Small intestine (tissue), 16 donors: Measurements from ENCODE around the gene SLC18B1. TPM values are rescaled to one million over a fixed set of nuclear protein-coding genes. Genes with fewer than 3 reads are reported as not detected.

Source experiments
- DNase-seq, 2 donors: peaks; one replicate each; pipeline versions ENCODE4 v3.0.0 to v3.0.0-alpha.2; 2013
- FAIRE-seq: peaks from 2 replicates; lab custom pipeline; 2012; peaks lifted over from hg19 to GRCh38; lab: Jason Lieb, UNC
- H3K27ac ChIP-seq, 3 donors: one replicate each; pipeline ENCODE4 v1.5.1; 2013; ENCODE audit warnings: low read length in 2 of 3, mild to moderate bottlenecking in 2 of 3, control low read depth in 1 of 3, inconsistent platforms in 1 of 3, low read depth in 1 of 3, moderate library complexity in 1 of 3
- H3K27me3 ChIP-seq, 3 donors: one replicate each; pipeline ENCODE4 v1.6.1; 2013; ENCODE audit warnings: low read length in 3 of 3, inconsistent platforms in 1 of 3; ENCODE audit not compliant: control insufficient read depth in 3 of 3, insufficient read depth in 3 of 3
- H3K36me3 ChIP-seq, 3 donors: one replicate each; pipeline ENCODE4 v1.6.1; 2013; ENCODE audit warnings: low read length in 3 of 3, inconsistent platforms in 1 of 3, low read depth in 1 of 3, mild to moderate bottlenecking in 1 of 3, moderate library complexity in 1 of 3; ENCODE audit not compliant: control insufficient read depth in 3 of 3, insufficient read depth in 2 of 3
- H3K4me1 ChIP-seq, 3 donors: one replicate each; pipeline ENCODE4 v1.6.1; 2013; ENCODE audit warnings: low read length in 2 of 3, inconsistent platforms in 1 of 3, low read depth in 1 of 3, mild to moderate bottlenecking in 1 of 3, moderate library complexity in 1 of 3; ENCODE audit not compliant: control insufficient read depth in 3 of 3, insufficient read depth in 2 of 3
- H3K4me3 ChIP-seq, 3 donors: one replicate each; pipeline ENCODE4 v1.5.1; 2013; ENCODE audit warnings: low read length in 3 of 3, control low read depth in 1 of 3, inconsistent platforms in 1 of 3, low read depth in 1 of 3, mild to moderate bottlenecking in 1 of 3, moderate library complexity in 1 of 3
- H3K9me3 ChIP-seq, 2 donors: one replicate each; pipeline ENCODE4 v1.6.1; 2013; ENCODE audit warnings: low read depth in 1 of 2, low read length in 1 of 2; ENCODE audit not compliant: control insufficient read depth in 2 of 2, insufficient read depth in 1 of 2
- WGBS, 3 donors: extraction: QIAGEN DNeasy Blood & Tissue Kit; methylation state at CpG; one replicate each; pipeline ENCODE4 v1.1.7; 2013; 5-methylcytosine and 5-hydroxymethylcytosine counted together
- long read RNA-seq, 10 donors: transcript quantifications; one replicate each; lab custom pipeline, GENCODE V29; 2026
- polyA plus RNA-seq, 4 donors: library from polyadenylated mRNA; stranded (reverse) in 3 of 4; unstranded in 1 of 4; fragments of 200-250 nt in 3 of 4; fragments of 120-200 nt in 1 of 4; gene quantifications; one replicate each; pipeline versions ENCODE4 v1.2.1 to v1.2.3, GENCODE V29; 2013
- donor health status: healthy with polysubstance abuse.
- donor health status: control.
- donor health status: control.
- donor health status: Bipolar disorder and iron deficiency.
- donor health status: healthy.

Gene SLC18B1
- polyA plus RNA-seq, result 10 to 100 TPM in 3 of 4 donors, 1 to 10 TPM in 1; 6.2 to 23.0 (median 15.0) TPM
- long read RNA-seq, donor 1, transcript SLC18B1-201 (14 exons, 2,368 nt), result major isoform, 8 of 10,653 reads
- long read RNA-seq, donor 1, partial matches to known transcripts, result 1,799 of 10,653 reads
- long read RNA-seq, donor 1, other reads (novel, unspliced or antisense), result 8,846 of 10,653 reads
- long read RNA-seq, donor 2, partial matches to known transcripts, result 0 of 3 reads
- long read RNA-seq, donor 2, other reads (novel, unspliced or antisense), result 0 of 3 reads
- long read RNA-seq, donor 3, partial matches to known transcripts, result 19 of 19 reads
- long read RNA-seq, donor 3, other reads (novel, unspliced or antisense), result 0 of 19 reads
- long read RNA-seq, donor 4, result 0 reads
- long read RNA-seq, donor 5, result 0 reads
- long read RNA-seq, donor 6, partial matches to known transcripts, result 4,357 of 4,545 reads
- long read RNA-seq, donor 6, other reads (novel, unspliced or antisense), result 186 of 4,545 reads
- long read RNA-seq, donor 7, transcript SLC18B1-201 (14 exons, 2,368 nt), result major isoform, 5 of 8,477 reads
- long read RNA-seq, donor 7, partial matches to known transcripts, result 8,231 of 8,477 reads
- long read RNA-seq, donor 7, other reads (novel, unspliced or antisense), result 241 of 8,477 reads
- long read RNA-seq, donor 8, result 0 reads
- long read RNA-seq, donor 9, result 0 reads
- long read RNA-seq, donor 10, partial matches to known transcripts, result 4,416 of 4,593 reads
- long read RNA-seq, donor 10, other reads (novel, unspliced or antisense), result 175 of 4,593 reads

DNA sequence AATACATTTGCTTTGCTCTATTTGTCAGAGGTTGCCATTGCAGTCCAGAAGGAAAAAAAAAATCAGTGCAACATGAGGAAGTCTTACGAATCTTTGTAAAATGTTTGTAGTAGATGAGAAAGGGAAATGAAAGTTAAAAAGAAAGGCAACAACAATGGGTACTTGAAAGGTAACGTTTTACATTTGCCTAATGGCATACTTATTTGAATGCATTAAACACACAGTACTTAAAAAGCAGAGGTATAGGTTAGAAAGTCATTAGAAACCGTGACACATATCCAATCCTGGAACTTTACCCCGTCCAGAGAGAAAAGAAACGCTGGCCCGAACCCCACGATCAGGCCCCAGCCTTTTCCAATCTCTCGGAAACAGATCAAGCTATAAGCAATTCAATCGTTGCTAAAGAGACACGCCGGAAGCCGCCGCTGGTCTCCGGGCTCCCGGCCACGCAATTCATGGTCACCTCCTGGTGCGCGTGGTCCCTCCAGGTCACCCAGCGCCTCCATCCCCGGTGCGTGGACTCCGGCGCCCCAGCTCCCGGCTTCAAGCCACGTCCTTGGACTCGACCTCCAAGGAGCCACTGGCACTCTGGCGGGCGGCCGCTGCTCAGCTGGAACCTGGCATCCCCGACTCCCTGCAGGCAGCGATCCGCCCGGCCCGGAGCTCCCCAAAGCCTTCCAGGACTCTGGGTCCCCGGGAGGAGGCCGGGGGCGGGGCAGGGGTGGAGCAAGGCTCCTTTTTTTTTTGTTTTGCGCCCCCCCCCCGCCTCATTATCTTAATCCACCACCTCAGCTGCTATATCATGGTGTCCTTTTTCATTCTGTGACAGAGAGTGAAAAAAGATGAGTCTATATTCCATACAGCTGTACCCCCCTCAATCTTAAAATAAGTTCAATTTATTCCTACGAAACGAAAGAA lies at the start of gene SLC18B1:
TSS of gene SLC18B1 (minus strand) at position 687 of the 918 bp plus-strand sequence. CDS start at position 506, 181 bp downstream.
- H3K4me1 ChIP-seq, result peaks cover 0 to 3% (median 0%) of the 10 kb centered on the region in 3 donors
- no peaks in the 10 kb centered on the region for H3K27me3 ChIP-seq
- 0 to 1% (median 1%) methylated on average over 40 to 41 of the region's 41 CpGs for whole genome bisulfite sequencing, 3 donors
- peaks cover 0 to 10% (median 0%) of the 10 kb centered on the region in 3 donors for H3K36me3 ChIP-seq
- H3K9me3 ChIP-seq, result peaks cover 0 to 4% of the 10 kb centered on the region in 2 donors
- no peak for FAIRE-seq
- DNase-seq, result peak; percentile 62 to 79
- H3K27ac ChIP-seq, result peak within 1 kb of the TSS in 2 of 3 donors; percentile 90 to 91
- H3K4me3 ChIP-seq, result peak within 1 kb of the TSS; percentile 76 to 98 (median 96)

DNA sequence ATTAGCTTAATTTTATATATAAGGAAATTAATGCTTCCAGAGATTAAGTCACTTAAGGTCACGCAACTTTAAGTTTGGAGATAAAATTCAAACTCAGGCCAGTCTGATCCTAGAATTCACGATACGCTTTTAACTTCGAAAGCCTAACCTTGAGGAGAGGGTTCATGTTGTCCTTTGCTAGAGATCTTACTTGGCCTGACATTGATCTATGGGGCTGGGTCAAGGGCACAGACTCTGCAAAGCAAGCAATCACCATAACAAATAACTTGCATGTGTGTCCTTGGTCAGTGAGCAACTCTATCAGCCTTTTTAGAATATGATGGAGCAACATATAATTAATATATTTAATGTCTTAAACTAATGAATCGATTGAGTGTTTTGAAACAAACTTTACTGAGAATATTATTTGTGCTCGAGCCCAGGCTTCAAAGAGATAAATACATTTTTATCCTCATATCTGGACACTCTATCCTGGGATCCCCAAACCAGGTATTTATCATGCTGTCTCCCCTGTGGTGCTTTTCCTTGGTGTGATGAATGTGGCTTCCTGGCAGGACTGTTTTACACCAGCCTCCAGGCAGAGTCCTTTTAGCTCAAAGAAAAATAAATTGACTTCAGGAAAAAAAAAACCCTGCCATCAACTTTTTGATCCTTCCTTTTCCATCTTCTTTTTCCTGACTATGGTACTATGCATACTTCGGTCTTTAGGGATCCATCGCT lies 45.0 kb upstream of the SLC18B1 start:
- no peaks in the 10 kb centered on the region for H3K4me1 ChIP-seq
- no peak for DNase-seq
- no peaks in the 10 kb centered on the region for H3K36me3 ChIP-seq
- no peak overlapping the region for H3K27ac ChIP-seq
- WGBS, 3 donors, result 81 to 89% (median 83%) methylated on average over 8 of the region's 8 CpGs
- H3K9me3 ChIP-seq, result no peaks in the 10 kb centered on the region
- no peaks in the 10 kb centered on the region for H3K27me3 ChIP-seq
- H3K4me3 ChIP-seq, result no peak overlapping the region
- no peak for FAIRE-seq

DNA sequence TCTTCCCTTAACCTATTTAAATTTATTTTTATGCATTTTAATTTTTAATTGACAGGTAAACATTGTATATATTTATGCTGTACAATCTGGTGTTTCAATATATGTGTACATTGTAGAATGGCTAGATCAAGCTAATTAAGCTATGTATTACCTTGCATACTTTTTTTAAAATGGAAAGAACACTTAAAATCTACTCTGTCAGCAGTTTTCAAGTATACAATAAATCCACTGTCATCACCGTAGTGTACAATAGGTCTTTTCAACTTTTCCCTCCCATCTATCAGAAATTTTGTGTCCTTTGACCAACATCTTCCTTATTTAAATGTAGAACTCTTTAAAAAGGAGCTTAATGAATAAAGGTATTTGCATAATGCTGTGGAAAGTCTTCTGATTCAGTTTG lies 43.5 kb upstream of the SLC18B1 start:
- no peaks in the 10 kb centered on the region for H3K27me3 ChIP-seq
- H3K36me3 ChIP-seq, result no peaks in the 10 kb centered on the region
- H3K4me3 ChIP-seq, result no peak overlapping the region
- FAIRE-seq (no peak), DNase-seq (no peak)
- 25 to 46% (median 44%) methylated on average over 1 of the region's 1 CpG for WGBS, 3 donors
- H3K27ac ChIP-seq, result no peak overlapping the region
- H3K4me1 ChIP-seq, result no peaks in the 10 kb centered on the region
- H3K9me3 ChIP-seq, result no peaks in the 10 kb centered on the region

- no peaks in the 10 kb centered on the region for H3K9me3 ChIP-seq
- no peaks in the 10 kb centered on the region for H3K36me3 ChIP-seq
- DNase-seq (no peak), FAIRE-seq (no peak)
- no peaks in the 10 kb centered on the region for H3K4me1 ChIP-seq
- 85 to 88% (median 88%) methylated on average over 6 of the region's 6 CpGs for WGBS, 3 donors
- H3K4me3 ChIP-seq, result no peak overlapping the region
- H3K27me3 ChIP-seq, result no peaks in the 10 kb centered on the region
- no peak overlapping the region for H3K27ac ChIP-seq
These were observed 34.5 kb upstream of the SLC18B1 start for GRCh38 chr6:132832891-132833290.

GRCh38 chr6:132830334-132830751 lies 31.9 kb upstream of the SLC18B1 start:
- Histone ChIP-seq H3K27ac (no peak overlapping the region), H3K4me1 (no peaks in the 10 kb centered on the region), H3K36me3 (no peaks in the 10 kb centered on the region), H3K4me3 (no peak overlapping the region), H3K9me3 (no peaks in the 10 kb centered on the region), H3K27me3 (no peaks in the 10 kb centered on the region)
- DNase-seq (peak in 1 of 2 donors; percentile 21), FAIRE-seq (no peak)
- WGBS, 3 donors, result 40 to 47% (median 43%) methylated on average over 3 of the region's 3 CpGs

- no peaks in the 10 kb centered on the region for H3K9me3 ChIP-seq
- H3K27me3 ChIP-seq, result no peaks in the 10 kb centered on the region
- peak overlapping the region in 1 of 3 donors; percentile 8 for H3K27ac ChIP-seq
- 52 to 59% (median 54%) methylated on average over 5 of the region's 5 CpGs for WGBS, 3 donors
- no peak overlapping the region for H3K4me3 ChIP-seq
- H3K4me1 ChIP-seq, result peaks cover 4 to 9% (median 9%) of the 10 kb centered on the region in 3 donors
- FAIRE-seq (no peak), DNase-seq (peak in 1 of 2 donors; percentile 8)
- H3K36me3 ChIP-seq, result peaks cover 13 to 20% (median 17%) of the 10 kb centered on the region in 3 donors
These were observed 22.4 kb upstream of the SLC18B1 start for GRCh38 chr6:132820629-132821381.
